GM19099 (cell line): Measurements from ENCODE around the gene NARF.

Experiments used
- POLR2A ChIP-seq: IDR thresholded peaks from 3 replicates; pipeline ENCODE4 v1.6.1; 2011; ENCODE audit warnings: low read depth; ENCODE audit not compliant: insufficient read length; ENCODE audit errors: extremely low read depth

NARF gene

DNA sequence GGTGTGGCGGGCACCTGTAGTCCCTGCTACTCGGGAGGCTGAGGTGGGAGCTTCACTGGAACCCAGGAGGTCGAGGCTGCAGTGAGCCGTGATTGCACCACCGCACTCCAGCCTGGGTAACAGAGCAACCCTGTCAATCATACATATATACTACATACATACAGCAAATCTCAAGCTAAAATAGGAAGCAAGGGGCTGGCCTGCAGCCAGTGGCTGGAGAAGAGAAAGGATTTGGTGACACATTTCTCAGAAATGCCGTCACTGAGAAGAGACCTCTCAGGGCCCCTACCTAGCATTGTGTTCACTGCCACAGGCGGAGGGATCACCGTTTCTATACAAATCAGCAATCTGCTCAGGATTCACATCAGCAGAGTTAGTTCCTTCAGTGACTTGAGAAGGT, 16.9 kb downstream of the NARF start:
- no peak for TF ChIP-seq POLR2A

DNA sequence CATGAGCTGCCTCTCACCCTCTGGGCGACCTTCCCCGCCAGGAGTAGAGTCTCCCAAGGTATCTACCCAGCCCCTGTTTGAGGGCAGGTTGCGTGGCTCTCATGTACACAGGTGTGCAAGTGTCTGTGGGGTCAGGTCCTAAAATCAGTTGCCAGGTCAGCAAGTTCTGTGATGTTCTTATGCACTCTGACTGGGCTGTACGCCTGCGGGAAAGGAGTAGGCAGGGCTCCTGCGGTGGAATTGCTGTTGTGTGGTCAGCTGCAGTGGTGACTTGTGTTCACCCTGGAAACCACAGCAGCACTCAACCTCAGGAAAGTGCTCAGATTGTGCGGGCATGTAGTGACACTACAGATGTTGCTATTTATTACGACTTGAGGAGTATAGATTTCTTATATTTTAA, 19.4 kb downstream of the NARF start:
- TF ChIP-seq POLR2A: no peak

DNA sequence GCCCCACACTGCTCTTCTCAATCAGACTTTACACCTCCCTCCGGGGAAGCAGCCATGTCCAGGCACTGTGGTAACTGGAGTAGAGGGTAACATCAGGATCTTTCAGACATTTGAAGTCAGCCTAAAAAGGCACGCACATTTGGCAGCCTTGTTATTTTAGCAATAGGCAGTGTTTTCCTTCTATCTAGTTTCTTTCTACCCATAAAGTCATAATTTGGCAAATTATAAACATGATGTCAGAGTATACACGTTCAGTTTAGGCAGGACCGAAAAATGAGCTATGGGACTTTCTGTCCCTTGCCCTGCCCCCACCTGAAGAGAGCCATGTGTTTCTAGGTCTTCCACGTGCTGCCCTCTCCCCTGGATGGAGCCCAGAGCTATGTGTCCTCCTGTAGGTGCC, 21.1 kb downstream of the NARF start:
- no peak for TF ChIP-seq POLR2A

DNA sequence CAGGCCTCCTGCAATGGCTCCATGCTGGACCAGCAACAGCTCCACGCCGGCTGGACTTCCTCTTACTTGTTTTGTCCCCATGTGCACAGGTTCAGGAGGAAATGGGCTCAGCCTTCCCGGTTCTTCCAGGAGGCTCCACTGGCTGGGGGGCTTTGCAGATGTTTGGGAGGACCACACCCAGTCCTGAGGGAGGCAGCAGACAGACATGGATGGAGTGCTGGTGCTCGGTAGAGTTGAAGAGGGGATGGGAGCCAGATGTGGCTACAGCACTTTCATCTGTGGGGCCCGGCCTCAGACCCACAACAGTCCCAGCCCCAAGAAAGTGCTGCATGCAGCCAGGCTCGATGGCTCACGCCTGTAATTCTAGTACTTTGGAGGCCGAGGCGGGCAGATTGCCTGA, 21.8 kb downstream of the NARF start:
- TF ChIP-seq POLR2A: no peak

DNA sequence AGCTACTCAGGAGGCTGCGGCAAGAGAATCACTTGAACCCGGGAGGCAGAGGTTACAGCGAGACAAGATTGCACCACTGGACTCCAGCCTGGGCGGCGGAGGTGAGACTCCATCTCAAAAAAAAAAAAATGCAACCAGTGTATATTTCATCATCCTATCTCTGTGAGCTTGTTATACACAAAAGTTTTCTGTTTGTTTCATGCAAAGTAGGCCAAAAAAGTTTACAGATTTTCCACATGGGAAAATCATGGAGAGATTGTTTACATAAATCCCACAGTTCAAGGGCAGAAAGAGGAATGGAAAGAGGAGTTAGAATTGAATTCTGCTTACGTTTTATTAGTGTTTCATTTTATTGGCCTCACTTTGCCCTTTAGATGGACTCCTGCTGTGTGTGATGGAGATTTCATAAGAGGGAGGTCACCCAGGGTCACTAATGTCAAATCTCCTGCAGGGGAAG, 24.7 kb downstream of the NARF start:
- TF ChIP-seq POLR2A: no peak

DNA sequence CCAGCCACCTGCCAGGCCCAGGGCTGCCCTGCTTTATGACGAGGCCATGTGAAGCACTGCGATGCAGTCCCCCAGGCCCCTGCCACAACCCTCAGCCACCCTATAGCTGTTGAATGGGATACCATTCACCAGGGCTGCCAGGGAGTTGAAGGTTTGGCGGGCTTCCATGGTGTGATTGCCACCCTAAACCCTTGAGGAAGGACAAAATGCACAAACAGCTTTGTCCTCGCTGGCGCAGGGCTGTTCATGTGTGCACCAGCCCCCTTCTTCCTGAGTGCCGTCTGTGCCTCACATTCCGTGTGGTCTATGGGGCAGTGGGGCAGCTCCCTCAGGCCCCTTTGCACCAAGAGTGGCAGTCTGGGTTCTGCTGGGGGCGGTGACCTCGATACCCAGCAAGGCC, 25.3 kb downstream of the NARF start:
- no peak for TF ChIP-seq POLR2A

DNA sequence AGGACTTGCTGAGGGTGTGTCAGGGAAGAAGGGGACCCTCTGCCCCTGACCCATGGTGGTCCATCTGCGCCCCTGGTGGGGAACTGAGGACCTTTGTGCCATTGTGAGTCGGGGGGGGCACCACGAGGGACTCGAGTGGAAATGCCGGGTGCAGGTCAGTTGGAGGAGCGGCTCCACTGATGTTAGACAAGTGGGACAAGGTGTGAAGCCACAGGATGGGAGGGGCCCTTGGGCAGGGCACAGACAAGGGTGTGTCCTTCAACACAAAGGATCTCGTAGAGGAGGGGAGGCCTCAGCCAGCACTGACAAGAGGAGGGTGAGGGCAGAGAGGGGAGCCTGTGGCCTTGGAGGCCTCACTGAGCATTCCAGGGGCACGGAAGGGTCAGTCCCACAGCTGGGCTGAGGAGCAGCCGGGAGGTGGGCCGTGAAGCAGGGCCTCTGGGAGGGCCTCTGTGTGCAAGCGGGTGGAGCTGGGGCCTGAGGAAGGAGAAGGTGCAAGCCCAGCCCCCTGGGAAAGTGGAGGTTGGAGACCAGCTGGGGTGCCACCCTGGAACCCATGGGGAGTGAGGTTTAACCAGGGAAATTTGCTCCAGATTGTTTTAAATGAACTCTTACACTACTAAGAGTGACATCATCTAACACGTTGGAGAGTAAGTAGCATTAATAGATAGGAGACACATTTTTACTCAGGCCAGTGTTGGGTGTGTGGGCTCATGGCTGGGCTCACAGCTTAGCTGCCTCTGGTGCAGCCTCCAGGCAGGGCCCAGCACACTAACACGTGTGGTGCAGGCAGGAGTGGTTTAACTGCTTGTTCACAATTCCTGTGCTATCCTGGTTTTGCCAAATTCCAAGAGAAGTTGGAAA, 27.9 kb downstream of the NARF start:
- no peak for TF ChIP-seq POLR2A

DNA sequence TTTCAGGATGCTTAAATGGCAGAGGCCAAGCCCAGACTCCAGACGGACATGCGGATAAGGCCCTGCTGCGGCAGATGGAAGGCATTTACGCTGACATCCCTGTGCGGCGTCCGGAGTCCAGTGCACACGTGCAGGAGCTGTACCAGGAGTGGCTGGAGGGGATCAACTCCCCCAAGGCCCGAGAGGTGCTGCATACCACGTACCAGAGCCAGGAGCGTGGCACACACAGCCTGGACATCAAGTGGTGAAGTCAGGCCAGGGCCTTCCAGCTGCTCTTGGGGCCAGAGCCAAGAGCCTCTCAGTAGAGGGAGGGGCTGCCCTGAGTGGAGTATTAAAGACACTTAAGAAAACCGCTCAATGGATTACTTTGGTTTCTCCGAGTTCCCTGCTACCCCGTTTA, 29.4 kb downstream of the NARF start:
- no peak for TF ChIP-seq POLR2A

DNA sequence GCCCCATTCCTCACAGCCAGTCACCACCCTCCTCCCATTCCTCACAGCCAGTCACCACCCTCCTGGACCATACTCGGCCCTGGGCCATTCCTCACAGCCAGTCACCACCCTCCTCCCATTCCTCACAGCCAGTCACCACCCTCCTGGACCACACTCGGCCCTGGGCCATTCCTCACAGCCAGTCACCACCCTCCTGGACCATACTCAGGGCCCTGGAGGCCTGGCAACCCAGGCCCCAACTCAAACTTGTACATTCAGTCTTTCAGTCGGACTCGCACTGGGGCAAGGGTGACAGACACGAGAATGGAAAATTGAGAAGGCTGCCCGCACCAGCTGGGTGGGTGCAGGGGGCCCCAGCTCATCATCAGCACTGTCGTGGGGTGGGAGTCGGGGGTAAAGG, 30.6 kb downstream of the NARF start:
- no peak for TF ChIP-seq POLR2A

DNA sequence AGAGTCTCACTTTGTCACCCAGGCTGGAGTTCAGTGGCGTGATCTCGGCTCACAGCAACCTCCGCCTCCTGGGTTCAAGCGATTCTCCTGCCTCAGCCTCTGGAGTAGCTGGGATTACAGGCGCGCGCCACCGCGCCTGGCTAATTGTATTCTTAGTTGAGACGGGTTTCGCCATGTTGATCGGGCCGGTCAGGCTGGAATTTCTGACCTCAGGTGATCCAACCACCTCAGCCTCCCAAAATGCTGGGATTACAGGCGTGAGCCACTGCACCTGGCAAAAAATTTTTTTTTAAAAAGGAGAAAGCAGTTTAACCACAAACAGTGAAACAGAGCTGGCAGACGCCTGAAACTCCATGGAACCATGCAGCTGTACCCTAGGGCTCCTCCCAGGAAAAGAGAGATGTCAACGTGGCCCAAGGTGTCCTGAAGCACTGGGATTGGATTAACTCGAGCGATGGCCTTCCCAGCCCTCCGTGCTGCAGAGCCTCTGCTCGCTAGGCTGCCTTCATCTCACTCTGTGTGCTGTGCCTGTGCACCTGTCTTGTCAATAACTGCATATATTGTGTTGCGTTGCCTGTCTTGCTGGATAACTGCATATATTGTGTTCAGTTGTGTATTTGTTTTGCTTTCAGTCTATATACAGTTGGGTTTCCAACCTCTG, 31.4 kb downstream of the NARF start:
- TF ChIP-seq POLR2A: no peak

DNA sequence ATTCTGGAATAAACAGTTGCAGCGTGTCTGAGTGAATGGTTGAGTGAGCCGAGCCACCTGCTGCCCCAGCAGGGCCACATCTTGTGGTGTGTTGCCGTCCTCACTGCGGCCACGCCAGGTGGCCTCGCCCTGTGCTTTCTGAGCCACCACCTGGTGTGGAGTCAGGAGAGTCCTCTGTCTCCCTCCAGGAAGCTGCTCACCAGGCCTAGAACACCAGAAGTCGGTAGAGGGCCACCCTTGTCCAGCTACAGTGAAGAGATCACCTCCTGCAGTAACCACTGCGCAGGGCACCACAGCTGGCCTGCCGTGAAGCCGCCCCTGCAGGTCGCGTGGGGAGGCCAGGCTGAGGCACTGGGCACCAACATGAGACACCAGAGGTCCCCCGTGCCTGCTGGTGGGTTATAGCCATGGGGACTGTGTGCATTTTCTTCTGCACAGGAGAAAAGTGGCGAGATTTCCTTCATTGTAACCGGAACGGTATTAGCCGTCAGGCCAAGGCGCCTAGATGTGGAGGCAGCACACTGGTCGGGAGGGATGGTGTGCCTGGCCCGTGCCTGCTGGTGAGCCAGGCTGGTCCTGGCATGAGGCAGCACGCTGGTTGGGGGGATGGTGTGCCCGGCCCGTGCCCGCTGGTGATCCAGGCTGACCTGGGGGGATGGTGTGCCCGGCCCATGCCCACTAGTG, 32.1 kb downstream of the NARF start:
- TF ChIP-seq POLR2A: no peak

DNA sequence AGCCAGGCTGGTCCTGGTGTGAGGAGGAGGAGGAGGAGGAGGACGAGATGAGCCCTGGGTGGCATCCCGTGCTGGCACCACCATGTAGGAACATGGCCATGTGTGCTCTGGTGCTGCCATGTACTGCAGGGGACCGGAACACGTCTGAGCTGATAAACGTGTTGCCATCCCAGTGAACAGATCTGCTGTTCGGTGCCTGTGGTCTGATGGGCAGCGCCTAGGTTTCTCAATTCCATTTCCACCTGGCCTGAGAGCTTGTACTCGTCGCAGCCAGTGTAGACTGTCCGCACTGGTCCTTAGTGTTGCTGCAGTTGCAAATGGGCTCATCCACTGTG, 32.6 kb downstream of the NARF start:
- TF ChIP-seq POLR2A: no peak

DNA sequence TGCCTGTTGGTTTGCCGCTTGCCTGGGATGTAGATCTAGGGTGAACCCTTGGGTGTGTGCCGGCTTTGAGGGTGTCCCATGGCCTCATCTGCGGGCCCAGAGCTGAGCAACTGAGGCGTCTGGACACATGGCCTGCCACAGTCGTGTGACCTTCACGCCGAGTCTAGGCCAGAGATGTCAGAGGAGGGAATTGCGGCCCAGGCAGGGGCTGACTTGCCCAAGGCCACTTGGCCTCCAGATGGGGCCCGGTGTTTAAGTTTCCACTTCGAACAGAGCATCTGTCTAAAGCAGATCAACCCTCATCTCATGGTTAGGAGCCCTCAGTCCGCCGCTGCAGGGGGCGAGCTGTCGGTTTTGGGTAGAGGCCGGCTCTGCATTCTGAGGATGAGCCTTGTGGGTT, 33.0 kb downstream of the NARF start:
- no peak for TF ChIP-seq POLR2A

DNA sequence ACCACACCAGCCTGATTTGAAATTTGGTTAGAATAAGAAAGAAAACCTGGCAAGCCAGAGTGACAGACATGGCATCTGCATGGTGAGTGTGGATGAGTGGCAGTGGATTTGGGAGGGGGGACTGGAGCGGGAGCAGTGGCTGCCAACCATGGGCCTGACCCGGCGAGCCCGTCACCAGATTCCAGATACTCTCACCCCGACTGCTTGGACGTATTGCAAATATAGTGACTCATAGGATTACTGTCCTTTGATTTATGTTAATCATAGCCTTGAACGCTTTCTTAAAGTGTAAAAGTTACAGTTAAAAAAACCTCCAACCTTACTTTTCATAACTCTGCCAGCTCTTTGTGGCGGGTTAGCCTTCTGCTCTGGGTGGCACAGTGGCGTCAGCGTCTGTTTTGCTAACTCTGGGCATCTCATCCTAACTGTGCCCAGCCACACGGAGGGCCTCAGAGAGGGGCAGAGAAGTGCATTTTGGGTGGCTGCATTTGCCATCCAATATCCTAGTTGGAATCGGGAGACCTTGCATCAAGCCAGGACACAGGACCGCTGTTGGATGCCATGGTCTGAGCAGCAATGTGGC, 34.2 kb downstream of the NARF start:
- no peak for TF ChIP-seq POLR2A

DNA sequence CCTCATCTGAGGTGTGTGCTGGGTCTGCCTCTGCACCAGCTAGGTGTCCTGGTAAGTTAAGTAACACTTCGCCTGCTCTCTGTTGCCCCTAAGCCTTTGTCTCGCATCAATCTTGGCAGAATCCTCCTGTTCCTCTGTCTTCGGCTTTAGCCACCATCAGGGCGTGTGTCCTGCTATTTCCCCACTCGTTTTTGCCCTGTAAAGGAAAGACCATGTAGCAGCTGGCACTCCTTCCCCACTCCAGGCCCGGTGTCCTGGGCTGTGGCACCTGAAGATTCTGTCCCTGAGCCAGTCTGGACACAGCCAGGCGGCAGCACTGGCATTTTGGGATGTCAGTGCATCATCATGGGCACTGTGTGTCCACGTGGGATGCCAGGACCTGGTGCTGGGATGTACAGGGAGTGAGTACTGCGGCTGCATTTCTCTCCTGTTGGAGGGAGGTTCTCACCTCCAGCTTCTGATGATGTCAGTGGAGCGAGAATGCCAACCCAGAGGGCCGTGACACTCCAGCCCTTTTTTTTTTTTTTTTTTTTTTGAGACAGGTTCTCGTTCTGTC, 34.8 kb downstream of the NARF start:
- no peak for TF ChIP-seq POLR2A

DNA sequence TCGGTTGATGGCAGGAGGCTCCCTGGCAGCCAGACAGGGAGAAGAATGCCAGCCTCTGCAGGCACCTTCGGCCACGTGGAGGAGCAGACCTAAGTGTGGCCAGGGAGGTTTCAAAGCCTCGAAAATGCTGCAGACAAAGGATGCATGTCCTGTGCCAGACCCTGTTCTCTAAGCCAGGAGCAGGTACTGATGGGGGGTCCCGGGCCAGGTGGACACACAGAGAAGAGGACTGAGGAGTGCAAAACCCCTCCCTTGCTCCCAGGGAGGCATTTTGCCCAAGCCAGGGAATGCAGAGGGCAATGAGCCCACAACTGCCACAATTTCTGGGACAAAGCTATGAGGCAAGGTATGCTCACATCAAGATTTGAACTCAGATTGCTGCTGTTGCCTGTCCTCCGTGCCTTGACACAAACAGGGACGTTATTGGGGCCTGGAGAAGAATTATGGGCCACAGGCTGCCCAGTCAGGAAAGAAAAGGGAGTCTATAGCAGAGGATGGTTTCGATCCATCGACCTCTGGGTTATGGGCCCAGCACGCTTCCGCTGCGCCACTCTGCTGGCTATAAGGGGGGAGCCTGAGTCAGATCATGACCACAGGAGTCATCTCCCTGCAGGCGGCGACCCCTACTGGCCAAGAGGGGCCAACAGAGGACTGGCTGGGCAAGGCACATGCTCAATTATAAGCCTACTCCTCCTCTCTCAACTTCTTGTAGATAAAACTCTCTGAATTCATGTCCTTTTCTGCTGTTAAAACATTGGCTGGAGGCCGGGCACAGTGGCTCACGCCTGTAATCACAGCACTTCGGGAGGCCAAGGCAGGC, 35.9 kb downstream of the NARF start:
- no peak for TF ChIP-seq POLR2A
